Fibroblast of lung (primary cell): ENCODE measurements around the gene AFTPH. TPM values are rescaled to one million over a fixed set of nuclear protein-coding genes. Genes with fewer than 3 reads are reported as not detected.

ENCODE experiments used
- DNase-seq, 2 donors: peaks; one replicate each; pipeline versions ENCODE4 v3.0.0 to v3.0.0-alpha.2; 2010; ENCODE audit warnings: low read depth in 2 of 2
- H2AFZ ChIP-seq: 2 replicates; pipeline ENCODE4 v1.5.1; 2012; ENCODE audit warnings: low read length, control low read depth, inconsistent platforms
- H3K27ac ChIP-seq: 2 replicates; pipeline ENCODE4 v1.5.1; 2011; ENCODE audit warnings: low read length, control low read depth; ENCODE audit not compliant: insufficient read depth
- H3K27me3 ChIP-seq: 2 replicates; pipeline ENCODE4 v1.5.1; 2011; ENCODE audit warnings: mild to moderate bottlenecking, low read length; ENCODE audit not compliant: control insufficient read depth, insufficient read depth
- H3K36me3 ChIP-seq: 2 replicates; pipeline ENCODE4 v1.5.1; 2011; ENCODE audit warnings: low read length; ENCODE audit not compliant: control insufficient read depth, insufficient read depth
- H3K4me1 ChIP-seq: 2 replicates; pipeline ENCODE4 v1.5.1; 2011; ENCODE audit warnings: low read length; ENCODE audit not compliant: control insufficient read depth, insufficient read depth; ENCODE audit errors: extremely low read depth
- H3K4me2 ChIP-seq: 2 replicates; pipeline ENCODE4 v1.5.1; 2011; ENCODE audit warnings: low read length, control low read depth; ENCODE audit not compliant: insufficient read depth; ENCODE audit errors: extremely low read depth
- H3K4me3 ChIP-seq, 4 experiments: fragments of 200-600 bp in 1 of 4; sonication (generic) in 1 of 4; replicated peaks in 1 of 4; 2 replicates each; pipeline ENCODE4 v1.5.1; 2011 to 2016; ENCODE audit warnings: low read length in 4 of 4, low read depth in 3 of 4, mild to moderate bottlenecking in 3 of 4, control low read depth in 2 of 4, inconsistent platforms in 1 of 4, mixed read lengths in 1 of 4; ENCODE audit not compliant: insufficient read depth in 1 of 4; ENCODE audit errors: control extremely low read depth in 1 of 4
- H3K79me2 ChIP-seq: 2 replicates; pipeline ENCODE4 v1.5.1; 2012; ENCODE audit warnings: mild to moderate bottlenecking, low read length, inconsistent platforms; ENCODE audit not compliant: control insufficient read depth, insufficient read depth
- H3K9ac ChIP-seq: 2 replicates; pipeline ENCODE4 v1.5.1; 2011; ENCODE audit warnings: mild to moderate bottlenecking, low read length, control low read depth; ENCODE audit not compliant: insufficient read depth
- H3K9me3 ChIP-seq: 2 replicates; pipeline ENCODE4 v1.5.1; 2012; ENCODE audit warnings: low read depth, low read length; ENCODE audit not compliant: control insufficient read depth, insufficient read depth
- H4K20me1 ChIP-seq: 2 replicates; pipeline ENCODE4 v1.5.1; 2011; ENCODE audit warnings: low read length; ENCODE audit not compliant: control insufficient read depth, insufficient read depth; ENCODE audit errors: extremely low read depth
- CTCF ChIP-seq, 2 donors: IDR thresholded peaks in 1 of 2; conservative IDR thresholded peaks in 1 of 2; 1 replicate in 1 of 2; 2 replicates in 1 of 2; pipeline ENCODE4 v1.5.1; 2011 to 2012; ENCODE audit warnings: low read length in 2 of 2, control low read depth in 1 of 2, inconsistent platforms in 1 of 2, low read depth in 1 of 2, mild to moderate bottlenecking in 1 of 2
- EZH2 ChIP-seq: IDR thresholded peaks from 2 replicates; pipeline ENCODE4 v1.5.1; 2012; ENCODE audit warnings: low read length, control low read depth, mild to moderate bottlenecking; ENCODE audit errors: missing control alignments
- polyA plus RNA-seq, 2 donors: library from polyadenylated mRNA; depleted of rRNA in 1 of 2; stranded (reverse) in 1 of 2; unstranded in 1 of 2; fragments of >200 nt; gene quantifications; 2 replicates each; pipeline ENCODE4 v1.2.1, GENCODE V29; 2011 to 2012; ENCODE audit warnings: missing spikeins in 1 of 2
- total RNA-seq: library from RNA; depleted of rRNA; stranded (reverse); fragments of >200 nt; gene quantifications from 2 replicates; pipeline ENCODE4 v1.2.1, GENCODE V29; 2014

AFTPH gene
- total and polyA plus RNA-seq, 2 donors (not counting 1 experiment from before 2014, with no cell fraction given) = 15.8 to 43.3 TPM

GRCh38 chr2:64624862-64625261 is 100.7 kb downstream of the AFTPH start:
- H3K36me3 ChIP-seq = no peaks in the 10 kb centered on the region
- no peaks in the 10 kb centered on the region for H3K4me1 ChIP-seq
- no peaks in the 10 kb centered on the region for H3K79me2 ChIP-seq
- no peak overlapping the region for H3K4me2 ChIP-seq
- no peak overlapping the region for H3K27ac ChIP-seq
- no peaks in the 10 kb centered on the region for H4K20me1 ChIP-seq
- H3K9me3 ChIP-seq = no peaks in the 10 kb centered on the region
- no peak overlapping the region for H2AFZ ChIP-seq
- TF ChIP-seq EZH2 = no peak
- no peak for TF ChIP-seq CTCF (conservative IDR thresholded peaks at IDR 0.05 in 1 of 2, IDR thresholded peaks at IDR 0.05 in 1 of 2; ENCODE audit: low read depth in 1 of 2, low read length in 2 of 2)
- no peak overlapping the region for H3K4me3 ChIP-seq
- no peak for DNase-seq
- no peak overlapping the region for H3K9ac ChIP-seq
- no peaks in the 10 kb centered on the region for H3K27me3 ChIP-seq

DNA sequence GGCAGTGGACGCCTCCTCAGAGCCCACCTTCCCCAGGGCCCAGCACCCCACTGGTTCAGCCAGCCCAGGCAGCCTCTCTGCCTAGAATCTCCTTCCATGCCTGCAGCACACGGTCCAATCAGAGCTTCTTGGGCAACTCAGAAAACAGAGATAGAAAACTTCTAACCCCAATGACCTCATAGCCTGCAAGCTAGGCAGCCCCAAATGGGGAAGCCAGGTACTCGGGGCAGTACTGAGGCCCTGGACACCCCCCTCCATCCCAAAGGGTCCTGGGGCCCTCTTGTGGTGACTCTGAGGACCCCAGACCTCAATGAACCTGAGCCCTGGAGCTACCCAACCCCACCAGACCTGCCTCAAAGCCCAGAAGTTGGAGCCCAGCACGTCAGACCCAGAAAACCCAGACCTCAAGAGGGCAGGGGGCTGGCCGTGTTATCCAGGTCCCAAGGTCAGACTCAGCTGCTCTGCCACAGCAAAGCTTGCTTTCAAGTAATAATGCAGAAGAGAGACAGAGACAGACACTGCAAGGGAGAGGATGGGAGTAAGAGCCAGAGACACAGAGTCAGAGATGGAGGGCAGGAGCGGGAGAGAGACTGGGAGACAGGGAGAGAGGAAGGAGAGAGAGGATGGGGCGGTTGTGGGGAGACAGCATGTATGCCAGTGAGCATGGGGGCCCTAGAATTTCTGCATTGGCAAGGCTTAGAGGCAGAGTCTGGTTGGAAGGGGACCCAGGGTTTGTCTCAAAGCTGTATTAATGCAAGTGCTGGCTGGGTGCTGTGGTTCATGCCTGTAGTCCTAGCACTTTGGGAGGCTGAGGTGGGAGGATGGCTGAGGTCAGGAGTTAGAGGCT is 101.4 kb downstream of the AFTPH start:
- Histone ChIP-seq H3K36me3 (no peaks in the 10 kb centered on the region), H3K27ac (no peak overlapping the region), H3K9me3 (no peaks in the 10 kb centered on the region), H3K4me1 (no peaks in the 10 kb centered on the region), H3K79me2 (no peaks in the 10 kb centered on the region), H3K4me2 (no peak overlapping the region), H3K27me3 (no peaks in the 10 kb centered on the region), H3K4me3 (no peak overlapping the region), H2AFZ (no peak overlapping the region), H3K9ac (no peak overlapping the region), H4K20me1 (no peaks in the 10 kb centered on the region)
- no peak for DNase-seq
- TF ChIP-seq CTCF (conservative IDR thresholded peaks at IDR 0.05 in 1 of 2, IDR thresholded peaks at IDR 0.05 in 1 of 2; ENCODE audit: low read depth in 1 of 2, low read length in 2 of 2) (no peak), EZH2 (no peak)

GRCh38 chr2:64626146-64626809 is 102.2 kb downstream of the AFTPH start:
- Histone ChIP-seq H3K9ac (no peak overlapping the region), H3K27me3 (no peaks in the 10 kb centered on the region), H4K20me1 (no peaks in the 10 kb centered on the region), H3K9me3 (no peaks in the 10 kb centered on the region), H3K27ac (no peak overlapping the region), H2AFZ (no peak overlapping the region), H3K4me2 (no peak overlapping the region), H3K79me2 (no peaks in the 10 kb centered on the region), H3K4me1 (no peaks in the 10 kb centered on the region), H3K36me3 (peaks cover 1% of the 10 kb centered on the region), H3K4me3 (no peak overlapping the region)
- TF ChIP-seq EZH2 (no peak), CTCF (conservative IDR thresholded peaks at IDR 0.05 in 1 of 2, IDR thresholded peaks at IDR 0.05 in 1 of 2; ENCODE audit: low read depth in 1 of 2, low read length in 2 of 2) (no peak)
- DNase-seq = no peak
